NT2/D1 (cell line): ENCODE data around the gene MBD3L4.

ENCODE experiments used
- SUZ12 ChIP-seq: IDR thresholded peaks from 2 replicates; pipeline ENCODE4 v1.6.1; 2011; ENCODE audit not compliant: insufficient read length, insufficient read depth; ENCODE audit errors: extremely low read depth
- YY1 ChIP-seq: IDR thresholded peaks from 2 replicates; pipeline ENCODE4 v1.6.1; 2011; ENCODE audit not compliant: insufficient read length, insufficient read depth
- ZNF274 ChIP-seq: IDR thresholded peaks from 2 replicates; pipeline ENCODE4 v1.6.1; 2011; ENCODE audit warnings: mild to moderate bottlenecking, low read depth, low read length

DNA sequence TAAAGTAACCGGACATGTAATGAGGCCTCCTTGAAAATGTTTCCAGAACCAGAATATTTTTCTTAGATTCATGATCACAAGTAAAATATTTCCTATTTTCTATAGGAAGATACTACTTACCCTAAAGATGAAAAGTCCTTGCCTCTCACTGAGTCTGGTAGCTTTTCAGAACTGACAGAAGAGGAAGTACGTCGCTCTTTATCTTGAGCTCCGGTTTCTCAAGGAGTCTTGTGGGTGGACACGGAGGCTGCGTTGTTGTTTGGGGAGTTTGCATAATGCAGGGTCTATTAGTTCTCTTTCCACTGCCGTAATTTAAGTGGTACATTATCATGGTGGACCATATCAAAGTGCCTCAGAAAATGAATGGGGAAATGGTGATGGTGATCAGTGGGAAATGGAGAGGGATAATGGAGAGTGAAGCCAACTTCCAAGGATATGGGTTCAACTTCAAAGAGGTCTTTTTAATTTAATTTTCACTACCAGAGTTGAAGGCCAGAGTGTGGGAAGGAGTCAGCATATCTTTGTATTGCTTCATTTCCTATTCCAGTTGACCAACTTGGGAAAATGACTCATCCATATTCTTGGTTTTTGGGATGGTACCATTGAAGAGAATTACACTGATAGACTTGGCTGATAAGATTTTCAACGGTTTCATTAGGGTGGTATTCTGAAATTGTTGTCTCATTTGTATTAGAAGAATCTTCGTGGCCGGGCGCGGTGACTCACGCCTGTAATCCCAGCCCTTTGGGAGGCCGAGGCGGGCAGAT, 42.1 kb downstream of the MBD3L4 start:
- TF ChIP-seq ZNF274 (no peak), YY1 (no peak), SUZ12 (no peak)
